ENCODE measurements around the gene FAM170B.

Gene FAM170B

GRCh38 chr10:49094646-49095045, 39.2 kb downstream of the FAM170B start:
- no peak overlapping the region for H3K27ac ChIP-seq
- TF ChIP-seq CTCF (conservative IDR thresholded peaks at IDR 0.05) (no peak), ZFX (IDR thresholded peaks at IDR 0.05) (no peak)

DNA sequence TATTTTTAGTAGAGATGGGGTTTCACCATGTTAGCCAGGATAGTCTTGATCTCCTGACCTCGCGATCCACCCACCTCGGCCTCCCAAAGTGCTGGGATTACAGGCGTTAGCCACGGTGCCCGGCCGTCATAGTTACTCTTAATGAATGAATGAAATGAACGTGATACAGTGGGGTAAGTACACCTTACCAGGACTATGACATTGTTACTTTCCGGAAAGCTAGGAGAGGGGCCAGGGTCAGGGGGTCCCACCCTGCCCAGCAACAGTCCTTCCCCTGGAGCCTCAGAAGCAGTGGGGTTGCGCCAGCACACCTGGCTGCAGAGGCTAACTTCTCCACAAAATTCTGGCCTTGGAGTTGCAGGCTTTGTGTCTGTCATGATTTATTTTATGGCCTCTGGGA, 39.9 kb downstream of the FAM170B start:
- no peak overlapping the region for H3K27ac ChIP-seq
- TF ChIP-seq CTCF (conservative IDR thresholded peaks at IDR 0.05) = no peak
- no peak for TF ChIP-seq ZFX (IDR thresholded peaks at IDR 0.05)

GRCh38 chr10:49092477-49092876, 41.3 kb downstream of the FAM170B start:
- H3K27ac ChIP-seq = no peak overlapping the region
- no peak for TF ChIP-seq CTCF (conservative IDR thresholded peaks at IDR 0.05)
- TF ChIP-seq ZFX (IDR thresholded peaks at IDR 0.05) = no peak

DNA sequence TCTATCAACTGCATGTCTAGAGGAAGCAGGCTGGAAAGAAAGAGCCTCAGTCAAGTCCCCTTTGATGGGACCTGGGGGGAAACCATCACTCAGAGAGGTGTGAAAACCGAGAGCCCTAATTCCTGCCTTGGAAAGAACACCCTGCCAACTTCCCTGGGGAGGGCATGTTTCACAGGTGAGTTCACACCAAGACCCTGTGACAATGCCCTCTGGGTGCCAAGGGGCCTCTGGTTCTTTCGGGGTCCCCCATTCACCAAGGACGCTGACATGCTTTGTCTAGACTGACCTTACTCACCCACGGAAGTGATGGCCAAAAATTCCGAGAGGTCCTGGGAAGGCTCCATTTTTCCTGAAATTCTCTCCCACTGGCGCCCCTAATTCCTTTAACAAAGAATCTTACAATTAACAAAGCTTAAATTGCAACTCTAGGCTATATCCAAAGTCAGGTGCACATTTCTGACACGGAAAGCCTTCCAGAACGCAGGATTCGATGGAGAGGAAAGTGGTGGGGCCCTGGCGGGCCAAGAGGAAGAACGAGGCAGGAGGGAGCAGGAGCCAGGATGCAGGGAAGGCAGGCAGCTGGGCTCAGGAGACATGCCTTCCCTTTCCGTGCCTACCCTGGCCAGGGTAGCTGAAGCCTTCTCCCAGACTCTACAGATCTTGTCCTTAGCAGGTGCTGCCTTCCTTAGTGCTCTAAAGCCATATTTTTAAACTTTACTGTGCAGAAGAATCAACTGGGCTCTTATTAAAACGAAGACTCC, 42.2 kb downstream of the FAM170B start:
- no peak for TF ChIP-seq CTCF (conservative IDR thresholded peaks at IDR 0.05)
- TF ChIP-seq ZFX (IDR thresholded peaks at IDR 0.05) = no peak
- no peak overlapping the region for H3K27ac ChIP-seq

- TF ChIP-seq CTCF (conservative IDR thresholded peaks at IDR 0.05) = no peak
- TF ChIP-seq ZFX (IDR thresholded peaks at IDR 0.05) = no peak
- no peak overlapping the region for H3K27ac ChIP-seq
Observed at GRCh38 chr10:49090696-49091380, 43.0 kb downstream of the FAM170B start.

DNA sequence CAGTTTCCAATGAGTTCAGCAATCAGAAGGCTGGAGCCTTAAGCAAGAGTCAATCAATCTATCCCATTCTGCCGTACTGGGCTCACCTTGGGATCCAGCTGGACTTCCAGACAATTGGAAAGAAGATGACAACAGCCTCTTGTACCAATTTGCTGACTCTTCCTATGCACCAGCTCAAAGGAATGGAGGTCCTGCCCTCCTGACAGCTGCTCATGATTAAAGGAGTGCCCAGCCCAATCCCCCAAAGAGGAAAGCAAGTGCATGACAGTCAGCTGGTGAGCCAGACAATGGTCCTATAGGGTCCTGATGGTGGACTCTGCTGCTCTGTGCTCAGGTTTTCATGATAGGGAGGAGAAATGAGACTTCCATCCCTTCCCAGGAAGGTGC, 43.6 kb downstream of the FAM170B start:
- TF ChIP-seq CTCF (conservative IDR thresholded peaks at IDR 0.05) = no peak
- no peak for TF ChIP-seq ZFX (IDR thresholded peaks at IDR 0.05)

DNA sequence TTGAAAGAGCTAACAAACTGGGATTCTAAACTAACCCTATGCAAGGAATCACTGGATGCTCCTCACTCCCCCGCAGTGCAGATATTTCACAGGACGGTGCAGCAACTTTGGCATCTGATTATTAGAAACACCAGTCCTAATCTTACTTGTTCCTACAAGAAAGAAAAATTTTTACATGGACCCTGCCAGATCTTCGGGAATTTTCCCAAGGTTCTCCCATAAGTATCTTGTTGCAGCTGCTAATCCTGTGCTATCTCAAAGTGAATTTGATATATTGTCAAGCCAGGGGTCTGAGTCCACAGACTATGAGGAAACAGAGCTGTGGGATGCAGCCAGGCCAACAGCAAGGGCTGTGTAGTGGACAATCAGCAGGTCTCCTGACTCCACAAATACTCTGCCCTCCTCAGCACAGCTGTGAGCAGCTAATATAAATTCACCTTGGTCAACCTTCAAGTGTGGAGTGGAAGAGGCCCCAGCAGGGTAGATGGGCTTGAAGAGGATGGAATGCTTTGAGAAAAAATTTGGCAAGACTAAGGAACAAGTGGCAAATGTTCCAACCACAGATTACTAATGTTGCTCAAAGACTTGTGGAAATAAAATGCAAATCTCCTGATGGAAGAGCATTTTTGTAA, 44.1 kb downstream of the FAM170B start:
- TF ChIP-seq CTCF (conservative IDR thresholded peaks at IDR 0.05) = no peak
- no peak for TF ChIP-seq ZFX (IDR thresholded peaks at IDR 0.05)

More for the DNA sequence above, 43.6 kb downstream of the FAM170B start:
- no peak overlapping the region for H3K27ac ChIP-seq

More for the DNA sequence above, 44.1 kb downstream of the FAM170B start:
- H3K27ac ChIP-seq = no peak overlapping the region

Data from C4-2B (cell line).